ENCODE data around the gene SLC26A9.

DNA sequence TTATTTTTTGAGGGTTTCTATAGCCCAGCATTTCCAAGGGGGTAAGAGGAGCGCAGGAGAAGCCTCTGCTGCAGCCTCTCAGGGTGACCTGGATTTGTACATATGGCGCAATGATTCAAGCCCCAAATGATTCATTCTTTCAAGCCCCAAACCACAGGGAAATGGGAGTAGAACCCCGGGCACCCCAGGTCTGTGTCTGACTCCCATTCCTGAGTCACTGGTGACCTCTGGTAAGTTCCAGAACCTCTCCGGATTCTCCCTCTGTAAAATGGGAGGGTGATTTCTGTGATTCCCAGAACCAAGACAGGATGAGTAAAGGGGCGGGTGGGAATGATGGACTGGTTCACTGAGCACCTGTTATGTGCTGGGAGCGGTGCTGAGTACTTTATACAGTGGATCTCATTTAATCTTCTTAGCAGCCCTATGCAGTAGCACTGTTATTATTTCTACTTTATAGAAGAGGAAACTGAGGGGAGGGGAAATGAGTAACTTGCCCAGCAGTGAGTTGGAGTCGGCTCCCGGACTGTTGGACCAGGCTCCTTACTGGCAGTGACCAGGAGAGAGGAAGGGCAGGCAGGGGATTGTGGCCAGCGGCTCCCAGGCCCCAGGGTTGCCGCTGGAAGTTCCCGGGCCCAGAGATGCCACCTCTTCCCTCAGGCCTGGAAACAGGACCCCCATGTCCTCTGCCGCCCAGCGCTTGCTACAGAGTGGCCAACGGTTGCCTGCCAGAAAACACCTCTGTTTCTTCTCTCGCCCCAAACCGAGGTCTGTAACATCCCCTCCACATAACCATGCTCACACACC lies 20.3 kb upstream of the SLC26A9 start:
- TF ChIP-seq, protein P1, sequence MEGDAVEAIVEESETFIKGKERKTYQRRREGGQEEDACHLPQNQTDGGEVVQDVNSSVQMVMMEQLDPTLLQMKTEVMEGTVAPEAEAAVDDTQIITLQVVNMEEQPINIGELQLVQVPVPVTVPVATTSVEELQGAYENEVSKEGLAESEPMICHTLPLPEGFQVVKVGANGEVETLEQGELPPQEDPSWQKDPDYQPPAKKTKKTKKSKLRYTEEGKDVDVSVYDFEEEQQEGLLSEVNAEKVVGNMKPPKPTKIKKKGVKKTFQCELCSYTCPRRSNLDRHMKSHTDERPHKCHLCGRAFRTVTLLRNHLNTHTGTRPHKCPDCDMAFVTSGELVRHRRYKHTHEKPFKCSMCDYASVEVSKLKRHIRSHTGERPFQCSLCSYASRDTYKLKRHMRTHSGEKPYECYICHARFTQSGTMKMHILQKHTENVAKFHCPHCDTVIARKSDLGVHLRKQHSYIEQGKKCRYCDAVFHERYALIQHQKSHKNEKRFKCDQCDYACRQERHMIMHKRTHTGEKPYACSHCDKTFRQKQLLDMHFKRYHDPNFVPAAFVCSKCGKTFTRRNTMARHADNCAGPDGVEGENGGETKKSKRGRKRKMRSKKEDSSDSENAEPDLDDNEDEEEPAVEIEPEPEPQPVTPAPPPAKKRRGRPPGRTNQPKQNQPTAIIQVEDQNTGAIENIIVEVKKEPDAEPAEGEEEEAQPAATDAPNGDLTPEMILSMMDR (conservative IDR thresholded peaks at IDR 0.05), result no peak
- TF ChIP-seq EZH2 (IDR thresholded peaks at IDR 0.05; ENCODE audit: low read depth), result no peak
